CD4-positive, alpha-beta T cell treated with Interferon alpha-2 for 1 hour (primary cell): ENCODE results near the gene COL23A1.
"Not testable (repeated sequence)": the region's sequence is repeated elsewhere in the genome, so short reads cannot be mapped to it uniquely, and the experiment has no call there.

ENCODE experiments used
- DNase-seq, 2 donors: peaks; one replicate each; pipeline ENCODE4 v3.0.0-alpha.2; 2020 to 2022

The COL23A1 gene

GRCh38 chr5:178502401-178503100 lies 87.6 kb downstream of the COL23A1 start:
- DNase-seq, result no peak

- no peak for DNase-seq
These were observed 90.8 kb downstream of the COL23A1 start for GRCh38 chr5:178499352-178499751.

GRCh38 chr5:178496642-178497041 lies 93.6 kb downstream of the COL23A1 start:
- DNase-seq, result no peak

- DNase-seq, result no peak
These were observed 94.0 kb downstream of the COL23A1 start for GRCh38 chr5:178496214-178496613.

GRCh38 chr5:178495706-178496105 lies 94.5 kb downstream of the COL23A1 start:
- no peak for DNase-seq

GRCh38 chr5:178492278-178492677 lies 97.9 kb downstream of the COL23A1 start:
- DNase-seq, result no peak

GRCh38 chr5:178490935-178491652 lies 99.1 kb downstream of the COL23A1 start:
- DNase-seq, result no peak

GRCh38 chr5:178489271-178489976 lies 100.8 kb downstream of the COL23A1 start:
- DNase-seq, result no peak

GRCh38 chr5:178488696-178489095 lies 101.5 kb downstream of the COL23A1 start:
- DNase-seq, result no peak

- DNase-seq, result no peak
These were observed 102.1 kb downstream of the COL23A1 start for GRCh38 chr5:178487911-178488600.

GRCh38 chr5:178486878-178487512 lies 103.2 kb downstream of the COL23A1 start:
- not testable (repeated sequence) for DNase-seq

GRCh38 chr5:178486239-178486641 lies 104.0 kb downstream of the COL23A1 start:
- DNase-seq, result no peak

GRCh38 chr5:178483620-178484019 lies 106.6 kb downstream of the COL23A1 start:
- peak; percentile 64 to 72 for DNase-seq

GRCh38 chr5:178479261-178479660 lies 110.9 kb downstream of the COL23A1 start:
- no peak for DNase-seq

- DNase-seq, result no peak
These were observed 111.8 kb downstream of the COL23A1 start for GRCh38 chr5:178478370-178478769.

GRCh38 chr5:178477802-178478201 lies 112.4 kb downstream of the COL23A1 start:
- DNase-seq, result no peak

GRCh38 chr5:178476972-178477754 lies 113.0 kb downstream of the COL23A1 start:
- peak in 1 of 2 donors; percentile 20 for DNase-seq

- DNase-seq, result no peak
These were observed 113.7 kb downstream of the COL23A1 start for GRCh38 chr5:178476531-178476930.

- no peak for DNase-seq
These were observed 114.8 kb downstream of the COL23A1 start for GRCh38 chr5:178475422-178475821.

GRCh38 chr5:178474562-178475184 lies 115.5 kb downstream of the COL23A1 start:
- DNase-seq, result no peak

- no peak for DNase-seq
These were observed 116.3 kb downstream of the COL23A1 start for GRCh38 chr5:178473854-178474253.
